GM10266 (cell line): Measurements from ENCODE around the gene HEMK1.

Experiments
- DNase-seq: peaks from one replicate; pipeline ENCODE4 v3.0.0; 2012; ENCODE audit errors: extremely low spot score
- CTCF ChIP-seq: IDR thresholded peaks from 2 replicates; pipeline ENCODE4 v1.5.1; 2012; ENCODE audit warnings: mild to moderate bottlenecking, low read depth; ENCODE audit not compliant: control insufficient read depth, insufficient read depth; ENCODE audit errors: missing control alignments

The HEMK1 gene

GRCh38 chr3:50645378-50645777, 76.1 kb downstream of the HEMK1 start:
- no peak for TF ChIP-seq CTCF
- no peak for DNase-seq
